ENCODE measurements around the gene KATNBL1.

Gene KATNBL1

GRCh38 chr15:34160735-34161134, 49.2 kb downstream of the KATNBL1 start:
- Histone ChIP-seq H3K79me2 (ENCODE audit: control insufficient read depth, insufficient read depth, low read length) (peaks cover 2% of the 10 kb centered on the region), H3K18ac (ENCODE audit: low read length) (no peak overlapping the region), H2BK15ac (replicated peaks; ENCODE audit: low read depth) (no peak overlapping the region), H3K79me1 (ENCODE audit: low read length) (no peaks in the 10 kb centered on the region), H2AK5ac (ENCODE audit: low read length) (no peak overlapping the region), H3K4ac (ENCODE audit: low read depth, low read length) (no peak overlapping the region), H2BK5ac (ENCODE audit: low read length) (no peak overlapping the region), H3K56ac (ENCODE audit: low read length) (no peak overlapping the region), H3K4me3 (ENCODE audit: low read length) (no peak overlapping the region), H3K23ac (ENCODE audit: low read length) (no peak overlapping the region), H3K27me3 (ENCODE audit: insufficient read depth, low read length, poor library complexity) (no peaks in the 10 kb centered on the region), H2BK120ac (ENCODE audit: low read depth, low read length) (no peak overlapping the region), H3K36me3 (ENCODE audit: control insufficient read depth, insufficient read depth, low read length) (no peaks in the 10 kb centered on the region), H4K8ac (ENCODE audit: low read depth, low read length) (no peak overlapping the region), H4K5ac (ENCODE audit: low read length) (no peak overlapping the region), H3K4me2 (ENCODE audit: low read length) (no peak overlapping the region), H3K4me1 (ENCODE audit: control insufficient read depth, low read depth, low read length) (no peaks in the 10 kb centered on the region), H3K27ac (ENCODE audit: low read depth, low read length) (no peak overlapping the region), H3K9ac (ENCODE audit: low read length) (no peak overlapping the region)
- no CpG with 5 or more reads among the region's 5 CpGs for WGBS (ENCODE audit: extremely low coverage, insufficient coverage, low lambda C conversion rate)
- peak; percentile 17 for DNase-seq

- H3K18ac ChIP-seq (ENCODE audit: low read length): no peak overlapping the region
- H3K27me3 ChIP-seq (ENCODE audit: insufficient read depth, low read length, poor library complexity): no peaks in the 10 kb centered on the region
- H3K27ac ChIP-seq (ENCODE audit: low read depth, low read length): no peak overlapping the region
- DNase-seq: no peak
- no peak overlapping the region for H4K5ac ChIP-seq (ENCODE audit: low read length)
- no peaks in the 10 kb centered on the region for H3K79me1 ChIP-seq (ENCODE audit: low read length)
- H3K9ac ChIP-seq (ENCODE audit: low read length): no peak overlapping the region
- no peak overlapping the region for H2BK15ac ChIP-seq (replicated peaks; ENCODE audit: low read depth)
- H3K4me2 ChIP-seq (ENCODE audit: low read length): no peak overlapping the region
- no peaks in the 10 kb centered on the region for H3K4me1 ChIP-seq (ENCODE audit: control insufficient read depth, low read depth, low read length)
- H2AK5ac ChIP-seq (ENCODE audit: low read length): no peak overlapping the region
- H4K8ac ChIP-seq (ENCODE audit: low read depth, low read length): no peak overlapping the region
- H2BK5ac ChIP-seq (ENCODE audit: low read length): no peak overlapping the region
- H3K36me3 ChIP-seq (ENCODE audit: control insufficient read depth, insufficient read depth, low read length): peaks cover 1% of the 10 kb centered on the region
- no peak overlapping the region for H3K4ac ChIP-seq (ENCODE audit: low read depth, low read length)
- no peak overlapping the region for H2BK120ac ChIP-seq (ENCODE audit: low read depth, low read length)
- no peak overlapping the region for H3K56ac ChIP-seq (ENCODE audit: low read length)
- H3K4me3 ChIP-seq (ENCODE audit: low read length): no peak overlapping the region
- no peak overlapping the region for H3K23ac ChIP-seq (ENCODE audit: low read length)
- no peaks in the 10 kb centered on the region for H3K79me2 ChIP-seq (ENCODE audit: control insufficient read depth, insufficient read depth, low read length)
These were observed 51.5 kb downstream of the KATNBL1 start for GRCh38 chr15:34158355-34158754.

GRCh38 chr15:34155859-34156258, 54.0 kb downstream of the KATNBL1 start:
- no peak overlapping the region for H3K4me3 ChIP-seq (ENCODE audit: low read length)

GRCh38 chr15:34154725-34155204, 55.1 kb downstream of the KATNBL1 start:
- H3K4me3 ChIP-seq (ENCODE audit: low read length): no peak overlapping the region
- H3K27me3 ChIP-seq (ENCODE audit: insufficient read depth, low read length, poor library complexity): no peaks in the 10 kb centered on the region
- H3K56ac ChIP-seq (ENCODE audit: low read length): no peak overlapping the region
- DNase-seq: peak; percentile 23
- no peak overlapping the region for H2AK5ac ChIP-seq (ENCODE audit: low read length)
- no peak overlapping the region for H3K9ac ChIP-seq (ENCODE audit: low read length)
- H2BK120ac ChIP-seq (ENCODE audit: low read depth, low read length): no peak overlapping the region
- no peak overlapping the region for H3K23ac ChIP-seq (ENCODE audit: low read length)
- no peak overlapping the region for H3K18ac ChIP-seq (ENCODE audit: low read length)
- H4K5ac ChIP-seq (ENCODE audit: low read length): no peak overlapping the region
- H3K36me3 ChIP-seq (ENCODE audit: control insufficient read depth, insufficient read depth, low read length): peaks cover 1% of the 10 kb centered on the region
- WGBS (ENCODE audit: extremely low coverage, insufficient coverage, low lambda C conversion rate): no CpG with 5 or more reads among the region's 7 CpGs
- H3K27ac ChIP-seq (ENCODE audit: low read depth, low read length): no peak overlapping the region
- no peak overlapping the region for H4K8ac ChIP-seq (ENCODE audit: low read depth, low read length)
- H3K4ac ChIP-seq (ENCODE audit: low read depth, low read length): no peak overlapping the region
- H3K4me1 ChIP-seq (ENCODE audit: control insufficient read depth, low read depth, low read length): no peaks in the 10 kb centered on the region
- no peaks in the 10 kb centered on the region for H3K79me2 ChIP-seq (ENCODE audit: control insufficient read depth, insufficient read depth, low read length)
- no peak overlapping the region for H2BK15ac ChIP-seq (replicated peaks; ENCODE audit: low read depth)
- no peak overlapping the region for H3K4me2 ChIP-seq (ENCODE audit: low read length)
- H3K79me1 ChIP-seq (ENCODE audit: low read length): no peaks in the 10 kb centered on the region
- no peak overlapping the region for H2BK5ac ChIP-seq (ENCODE audit: low read length)

More at GRCh38 chr15:34155859-34156258, 54.0 kb downstream of the KATNBL1 start:
- no peak overlapping the region for H3K56ac ChIP-seq (ENCODE audit: low read length)
- H3K79me1 ChIP-seq (ENCODE audit: low read length): no peaks in the 10 kb centered on the region
- no peak overlapping the region for H2BK15ac ChIP-seq (replicated peaks; ENCODE audit: low read depth)
- H3K4ac ChIP-seq (ENCODE audit: low read depth, low read length): no peak overlapping the region
- no peaks in the 10 kb centered on the region for H3K79me2 ChIP-seq (ENCODE audit: control insufficient read depth, insufficient read depth, low read length)
- H2BK120ac ChIP-seq (ENCODE audit: low read depth, low read length): no peak overlapping the region
- no peak overlapping the region for H4K5ac ChIP-seq (ENCODE audit: low read length)
- no peak overlapping the region for H3K27ac ChIP-seq (ENCODE audit: low read depth, low read length)
- DNase-seq: no peak
- H3K4me1 ChIP-seq (ENCODE audit: control insufficient read depth, low read depth, low read length): no peaks in the 10 kb centered on the region
- no CpG with 5 or more reads among the region's 7 CpGs for WGBS (ENCODE audit: extremely low coverage, insufficient coverage, low lambda C conversion rate)
- H4K8ac ChIP-seq (ENCODE audit: low read depth, low read length): no peak overlapping the region
- H3K9ac ChIP-seq (ENCODE audit: low read length): no peak overlapping the region
- no peak overlapping the region for H3K23ac ChIP-seq (ENCODE audit: low read length)
- no peaks in the 10 kb centered on the region for H3K27me3 ChIP-seq (ENCODE audit: insufficient read depth, low read length, poor library complexity)
- no peak overlapping the region for H3K4me2 ChIP-seq (ENCODE audit: low read length)
- H2AK5ac ChIP-seq (ENCODE audit: low read length): no peak overlapping the region
- H2BK5ac ChIP-seq (ENCODE audit: low read length): no peak overlapping the region
- H3K36me3 ChIP-seq (ENCODE audit: control insufficient read depth, insufficient read depth, low read length): peaks cover 1% of the 10 kb centered on the region
- no peak overlapping the region for H3K18ac ChIP-seq (ENCODE audit: low read length)

GRCh38 chr15:34147371-34148140, 62.3 kb downstream of the KATNBL1 start:
- no peak overlapping the region for H3K4ac ChIP-seq (ENCODE audit: low read depth, low read length)
- H3K36me3 ChIP-seq (ENCODE audit: control insufficient read depth, insufficient read depth, low read length): no peaks in the 10 kb centered on the region
- no peaks in the 10 kb centered on the region for H3K79me2 ChIP-seq (ENCODE audit: control insufficient read depth, insufficient read depth, low read length)
- no peaks in the 10 kb centered on the region for H3K79me1 ChIP-seq (ENCODE audit: low read length)
- H3K27ac ChIP-seq (ENCODE audit: low read depth, low read length): no peak overlapping the region
- no peak overlapping the region for H3K18ac ChIP-seq (ENCODE audit: low read length)
- H3K56ac ChIP-seq (ENCODE audit: low read length): no peak overlapping the region
- no peak overlapping the region for H2BK15ac ChIP-seq (replicated peaks; ENCODE audit: low read depth)
- no peak overlapping the region for H3K9ac ChIP-seq (ENCODE audit: low read length)
- no peak overlapping the region for H3K4me2 ChIP-seq (ENCODE audit: low read length)
- no peak overlapping the region for H3K4me3 ChIP-seq (ENCODE audit: low read length)
- no peak overlapping the region for H2AK5ac ChIP-seq (ENCODE audit: low read length)
- no peak overlapping the region for H2BK5ac ChIP-seq (ENCODE audit: low read length)
- no peak overlapping the region for H2BK120ac ChIP-seq (ENCODE audit: low read depth, low read length)
- no peak overlapping the region for H4K5ac ChIP-seq (ENCODE audit: low read length)
- H3K23ac ChIP-seq (ENCODE audit: low read length): no peak overlapping the region
- 100% methylated on average over 1 of the region's 6 CpGs for whole genome bisulfite sequencing (ENCODE audit: extremely low coverage, insufficient coverage, low lambda C conversion rate)
- no peak for DNase-seq
- no peaks in the 10 kb centered on the region for H3K27me3 ChIP-seq (ENCODE audit: insufficient read depth, low read length, poor library complexity)
- no peaks in the 10 kb centered on the region for H3K4me1 ChIP-seq (ENCODE audit: control insufficient read depth, low read depth, low read length)
- no peak overlapping the region for H4K8ac ChIP-seq (ENCODE audit: low read depth, low read length)

- Histone ChIP-seq H3K27me3 (ENCODE audit: insufficient read depth, low read length, poor library complexity) (no peaks in the 10 kb centered on the region), H3K4ac (ENCODE audit: low read depth, low read length) (no peak overlapping the region), H3K4me3 (ENCODE audit: low read length) (no peak overlapping the region), H4K5ac (ENCODE audit: low read length) (no peak overlapping the region), H2BK15ac (replicated peaks; ENCODE audit: low read depth) (no peak overlapping the region), H3K4me2 (ENCODE audit: low read length) (no peak overlapping the region), H2AK5ac (ENCODE audit: low read length) (no peak overlapping the region), H3K4me1 (ENCODE audit: control insufficient read depth, low read depth, low read length) (no peaks in the 10 kb centered on the region), H3K18ac (ENCODE audit: low read length) (no peak overlapping the region), H3K56ac (ENCODE audit: low read length) (no peak overlapping the region), H3K79me1 (ENCODE audit: low read length) (no peaks in the 10 kb centered on the region), H3K79me2 (ENCODE audit: control insufficient read depth, insufficient read depth, low read length) (no peaks in the 10 kb centered on the region), H3K23ac (ENCODE audit: low read length) (no peak overlapping the region), H2BK5ac (ENCODE audit: low read length) (no peak overlapping the region), H3K27ac (ENCODE audit: low read depth, low read length) (no peak overlapping the region), H4K8ac (ENCODE audit: low read depth, low read length) (no peak overlapping the region), H2BK120ac (ENCODE audit: low read depth, low read length) (no peak overlapping the region), H3K36me3 (ENCODE audit: control insufficient read depth, insufficient read depth, low read length) (no peaks in the 10 kb centered on the region), H3K9ac (ENCODE audit: low read length) (no peak overlapping the region)
- no CpG with 5 or more reads among the region's 1 CpG for WGBS (ENCODE audit: extremely low coverage, insufficient coverage, low lambda C conversion rate)
- DNase-seq: no peak
These were observed 76.4 kb downstream of the KATNBL1 start for GRCh38 chr15:34133511-34133910.

Data from mesendoderm (in vitro differentiated cells).